BLaER1 (cell line): Measurements from ENCODE around the gene ZNF264.
"Not testable (repeated sequence)": the region's sequence is repeated elsewhere in the genome, so short reads cannot be mapped to it uniquely, and the experiment has no call there.

Experiments used
- H3K27ac ChIP-seq: shearing (Covaris generic); formaldehyde crosslinking; 2 replicates; pipeline ENCODE4 v1.8.1; 2022
- H3K27me3 ChIP-seq: shearing (Covaris generic); formaldehyde crosslinking; 2 replicates; pipeline ENCODE4 v1.8.1; 2022
- H3K36me3 ChIP-seq: shearing (Covaris generic); formaldehyde crosslinking; 2 replicates; pipeline ENCODE4 v1.8.1; 2022
- H3K4me1 ChIP-seq: shearing (Covaris generic); formaldehyde crosslinking; 2 replicates; pipeline ENCODE4 v1.8.1; 2022
- H3K4me2 ChIP-seq: shearing (Covaris generic); formaldehyde crosslinking; 2 replicates; pipeline ENCODE4 v1.8.1; 2022
- H3K4me3 ChIP-seq: shearing (Covaris generic); formaldehyde crosslinking; 2 replicates; pipeline ENCODE4 v1.8.1; 2022
- H3K9ac ChIP-seq: shearing (Covaris generic); formaldehyde crosslinking; 2 replicates; pipeline ENCODE4 v1.8.1; 2022
- H3K9me3 ChIP-seq: shearing (Covaris generic); formaldehyde crosslinking; 2 replicates; pipeline ENCODE4 v1.8.1; 2022
- H4K20me1 ChIP-seq: shearing (Covaris generic); formaldehyde crosslinking; 2 replicates; pipeline ENCODE4 v1.8.1; 2022
- Cebpa-rat ChIP-seq: shearing (Covaris generic); IDR thresholded peaks from 2 replicates; pipeline ENCODE4 v1.8.1; 2022

Gene ZNF264

GRCh38 chr19:57192993-57193392, 1.7 kb downstream of the ZNF264 start:
- Histone ChIP-seq H3K9me3 (peaks cover 45% of the 10 kb centered on the region), H4K20me1 (peaks cover 24% of the 10 kb centered on the region; the same call in 1 of the 2 replicates), H3K27me3 (no peaks in the 10 kb centered on the region), H3K4me1 (peaks cover 20% of the 10 kb centered on the region), H3K27ac (no peak overlapping the region), H3K36me3 (peaks cover 55% of the 10 kb centered on the region), H3K4me3 (peak overlapping the region; percentile 98; the same call in 1 of the 2 replicates), H3K4me2 (peak overlapping the region; percentile 93), H3K9ac (peak overlapping the region; percentile 92; the same call in 1 of the 2 replicates)
- no peak for TF ChIP-seq Cebpa-rat

DNA sequence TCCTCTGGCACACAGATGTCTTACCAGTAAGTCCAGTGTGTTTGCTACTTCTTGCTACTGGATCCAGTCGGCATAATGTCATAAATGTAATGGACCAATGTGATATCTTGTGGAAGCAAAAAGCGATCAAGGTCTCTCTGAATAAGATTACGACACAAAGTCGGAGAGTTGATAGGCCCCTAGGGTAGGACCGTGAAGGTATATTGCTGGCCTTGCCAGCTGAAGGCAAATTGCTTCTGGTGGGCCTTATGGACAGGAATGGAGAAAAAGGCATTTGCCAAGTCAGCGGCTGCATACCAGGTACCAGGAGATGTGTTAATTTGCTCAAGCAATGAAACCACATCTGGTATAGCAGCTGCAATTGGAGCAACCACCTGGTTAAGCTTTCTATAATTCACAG, 6.6 kb downstream of the ZNF264 start:
- not testable (repeated sequence) for H3K4me2 ChIP-seq, H3K4me3 ChIP-seq, H3K4me1 ChIP-seq, H3K27me3 ChIP-seq, H3K9ac ChIP-seq, H3K27ac ChIP-seq
- H4K20me1 ChIP-seq: peaks cover 44% of the 10 kb centered on the region
- H3K36me3 ChIP-seq: peaks cover 98% of the 10 kb centered on the region
- peaks cover 13% of the 10 kb centered on the region for H3K9me3 ChIP-seq

DNA sequence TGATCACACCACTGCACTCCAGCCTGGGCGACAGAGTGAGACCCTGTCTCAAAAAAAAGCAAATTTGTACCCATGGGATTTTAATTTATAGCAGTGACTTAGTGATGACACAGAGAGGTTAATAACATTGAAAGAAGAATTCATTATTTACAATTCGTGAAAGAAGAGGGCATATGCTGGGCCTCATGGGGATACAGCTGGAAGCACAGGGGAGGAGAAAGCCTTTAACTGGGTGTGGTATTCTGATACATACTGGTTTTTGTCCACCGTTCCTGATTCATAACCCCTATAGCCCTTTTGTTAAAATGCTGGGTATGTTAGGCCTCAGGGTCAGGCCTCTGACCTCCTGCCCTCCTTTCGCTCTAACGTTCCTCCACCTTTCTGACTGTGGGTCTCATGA, 10.9 kb downstream of the ZNF264 start:
- Histone ChIP-seq H3K36me3 (peaks cover 95% of the 10 kb centered on the region), H3K27me3 (no peaks in the 10 kb centered on the region), H3K9ac (no peak overlapping the region), H3K4me2 (no peak overlapping the region), H3K9me3 (no peaks in the 10 kb centered on the region), H4K20me1 (peaks cover 67% of the 10 kb centered on the region), H3K4me1 (no peaks in the 10 kb centered on the region), H3K27ac (no peak overlapping the region), H3K4me3 (no peak overlapping the region)
- no peak for TF ChIP-seq Cebpa-rat

DNA sequence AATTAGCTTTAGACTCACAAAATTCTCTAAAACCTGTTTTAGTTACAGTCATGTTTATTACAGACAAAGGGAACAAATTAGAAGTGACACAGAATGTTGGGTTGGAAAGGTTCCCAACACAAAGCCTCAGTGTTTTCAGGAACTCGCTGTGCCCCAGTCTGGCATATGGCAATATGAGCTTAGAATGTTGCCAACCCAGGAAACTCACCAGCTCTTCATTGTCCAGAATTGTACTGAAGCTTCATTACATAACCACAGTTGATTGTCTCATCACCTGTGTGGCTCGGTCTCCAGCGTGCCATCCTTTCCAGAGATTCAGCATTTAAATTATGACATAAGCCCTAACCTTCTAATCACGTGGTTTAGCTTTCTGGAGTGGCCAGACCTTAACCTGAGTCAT, 19.1 kb downstream of the ZNF264 start:
- no peaks in the 10 kb centered on the region for H3K9me3 ChIP-seq
- no peak for TF ChIP-seq Cebpa-rat
- H3K9ac ChIP-seq: no peak overlapping the region
- no peak overlapping the region for H3K4me2 ChIP-seq
- no peak overlapping the region for H3K4me3 ChIP-seq
- H3K27ac ChIP-seq: no peak overlapping the region
- H3K36me3 ChIP-seq: peaks cover 84% of the 10 kb centered on the region
- H3K4me1 ChIP-seq: no peaks in the 10 kb centered on the region
- peaks cover 84% of the 10 kb centered on the region for H4K20me1 ChIP-seq
- no peaks in the 10 kb centered on the region for H3K27me3 ChIP-seq

- Histone ChIP-seq H3K9me3 (no peaks in the 10 kb centered on the region), H3K27ac (no peak overlapping the region), H3K36me3 (peaks cover 84% of the 10 kb centered on the region), H3K4me1 (no peaks in the 10 kb centered on the region), H3K27me3 (no peaks in the 10 kb centered on the region), H3K9ac (no peak overlapping the region), H3K4me3 (no peak overlapping the region), H4K20me1 (peaks cover 90% of the 10 kb centered on the region), H3K4me2 (no peak overlapping the region)
- TF ChIP-seq Cebpa-rat: no peak
Measured at GRCh38 chr19:57212109-57212508, 20.8 kb downstream of the ZNF264 start.

DNA sequence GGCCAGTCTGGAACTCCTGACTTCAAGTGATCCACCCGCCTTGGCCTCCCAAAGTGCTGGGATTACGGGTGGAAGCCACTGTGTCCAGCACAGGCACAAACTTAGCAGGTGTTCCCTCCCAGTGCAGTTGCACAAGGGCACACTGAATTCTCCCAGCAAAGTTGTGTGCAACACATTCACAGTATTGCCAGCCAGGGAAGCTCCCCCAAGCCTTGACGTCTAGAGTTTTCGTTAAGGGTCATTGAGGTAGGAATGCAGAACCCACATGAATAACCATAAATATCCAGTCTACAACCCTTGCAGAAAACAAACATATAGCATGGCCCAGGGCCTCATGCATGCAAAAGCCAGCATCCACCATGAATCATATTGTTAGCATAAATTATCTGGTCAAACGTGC, 36.2 kb downstream of the ZNF264 start:
- Histone ChIP-seq H3K9ac (no peak overlapping the region), H3K36me3 (peaks cover 7% of the 10 kb centered on the region; the same call in 1 of the 2 replicates), H3K27me3 (peaks cover 22% of the 10 kb centered on the region), H3K4me2 (no peak overlapping the region), H3K27ac (no peak overlapping the region), H3K4me1 (peaks cover 16% of the 10 kb centered on the region), H3K4me3 (no peak overlapping the region), H3K9me3 (peaks cover 5% of the 10 kb centered on the region; the same call in 1 of the 2 replicates), H4K20me1 (peaks cover 98% of the 10 kb centered on the region)
- TF ChIP-seq Cebpa-rat: no peak

DNA sequence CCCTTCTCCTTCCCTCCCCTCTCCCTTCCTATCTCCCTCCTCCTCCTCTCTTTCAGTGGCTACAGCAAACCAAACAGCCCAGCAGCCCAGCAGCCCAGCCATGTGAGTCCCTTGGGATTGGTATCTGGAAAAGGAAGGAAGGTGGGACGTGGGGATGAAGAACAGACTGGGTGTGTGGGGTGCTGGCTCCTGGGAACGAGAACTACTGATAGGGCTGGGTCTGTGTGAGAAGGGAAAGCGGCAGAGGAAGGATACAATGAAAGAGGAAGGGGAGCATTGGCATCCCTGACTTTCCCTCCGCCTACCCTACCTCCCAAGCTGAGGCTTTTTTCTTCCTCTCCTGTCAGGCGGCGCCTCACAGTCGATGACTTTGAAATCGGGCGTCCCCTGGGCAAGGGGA, 40.4 kb downstream of the ZNF264 start:
- Histone ChIP-seq H4K20me1 (peaks cover 87% of the 10 kb centered on the region), H3K27ac (no peak overlapping the region), H3K9ac (no peak overlapping the region), H3K4me3 (no peak overlapping the region), H3K36me3 (no peaks in the 10 kb centered on the region), H3K4me2 (peak overlapping the region; percentile 84), H3K27me3 (peaks cover 43% of the 10 kb centered on the region), H3K9me3 (peaks cover 5% of the 10 kb centered on the region; the same call in 1 of the 2 replicates), H3K4me1 (peaks cover 38% of the 10 kb centered on the region)
- no peak for TF ChIP-seq Cebpa-rat

- no peaks in the 10 kb centered on the region for H3K36me3 ChIP-seq
- H3K4me3 ChIP-seq: 0 out of 2 replicates have a peak overlapping the region, but pooled peaks have one; percentile 1
- H3K4me2 ChIP-seq: peak overlapping the region; percentile 84
- H3K4me1 ChIP-seq: peaks cover 38% of the 10 kb centered on the region
- no peak overlapping the region for H3K9ac ChIP-seq
- H3K27ac ChIP-seq: no peak overlapping the region
- H3K27me3 ChIP-seq: peaks cover 43% of the 10 kb centered on the region
- TF ChIP-seq Cebpa-rat: 0 out of 2 replicates have a peak, but pooled peaks have one; percentile 13
- H4K20me1 ChIP-seq: peaks cover 72% of the 10 kb centered on the region
- H3K9me3 ChIP-seq: peaks cover 5% of the 10 kb centered on the region; the same call in 1 of the 2 replicates
Measured at GRCh38 chr19:57233207-57233606, 41.9 kb downstream of the ZNF264 start.

GRCh38 chr19:57239982-57240310, 48.6 kb downstream of the ZNF264 start:
- peaks cover 15% of the 10 kb centered on the region for H3K36me3 ChIP-seq
- H4K20me1 ChIP-seq: peaks cover 17% of the 10 kb centered on the region
- H3K27me3 ChIP-seq: peaks cover 13% of the 10 kb centered on the region
- H3K9me3 ChIP-seq: no peaks in the 10 kb centered on the region
- TF ChIP-seq Cebpa-rat: no peak
- peaks cover 24% of the 10 kb centered on the region for H3K4me1 ChIP-seq
- H3K4me3 ChIP-seq: peak overlapping the region; percentile 89
- H3K27ac ChIP-seq: peak overlapping the region; percentile 80
- peak overlapping the region; percentile 82 for H3K4me2 ChIP-seq
- peak overlapping the region; percentile 88; the same call in 1 of the 2 replicates for H3K9ac ChIP-seq

DNA sequence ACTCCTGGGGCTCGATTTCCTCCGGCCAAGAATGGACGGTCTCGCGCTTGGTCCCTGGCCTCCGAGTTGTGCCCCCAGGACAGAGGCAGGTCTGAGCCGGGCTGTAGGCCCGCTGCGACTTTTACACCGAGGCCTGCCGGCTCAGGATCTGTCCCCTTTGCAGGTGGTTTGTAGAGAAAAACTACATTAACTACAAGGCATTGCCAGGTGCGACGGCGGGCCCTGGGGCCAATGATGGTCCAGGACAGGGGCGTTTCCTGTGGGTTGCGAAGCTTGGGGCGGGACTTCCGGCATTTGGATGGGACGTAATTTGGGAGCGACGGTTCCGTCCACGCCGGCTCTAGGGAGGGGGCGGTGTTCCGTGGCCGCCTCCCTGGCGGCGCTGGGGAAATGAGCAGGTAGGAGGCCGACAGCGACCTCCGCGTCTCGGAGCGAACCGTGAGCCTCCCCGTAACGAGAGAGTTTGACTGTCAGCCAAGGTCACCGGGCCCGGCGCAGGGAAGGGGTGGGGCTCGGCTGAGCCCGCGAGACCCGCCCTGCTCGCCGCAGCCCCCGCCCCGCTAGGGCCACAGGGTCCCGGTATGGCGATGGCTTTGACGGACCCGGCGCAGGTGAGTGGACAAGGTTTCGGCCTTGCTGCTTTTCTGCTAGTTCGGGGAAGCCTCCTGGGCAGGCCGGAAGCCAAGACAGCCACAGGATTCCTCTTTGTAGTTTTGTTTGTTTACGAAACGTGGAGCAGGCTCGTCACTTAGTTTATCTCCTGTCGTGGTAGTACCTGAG, 49.2 kb downstream of the ZNF264 start, which contains the start of gene ZNF805:
Gene ZNF805 (plus strand): TSS at position 322 of the 780 bp plus-strand sequence. CDS start 260 bp downstream, at position 582.
- Histone ChIP-seq H3K9me3 (no peaks in the 10 kb centered on the region), H3K27ac (peak within 1 kb of the TSS; percentile 80), H3K9ac (peak within 1 kb of the TSS; percentile 88), H4K20me1 (peaks cover 15% of the 10 kb centered on the region), H3K27me3 (peaks cover 7% of the 10 kb centered on the region), H3K4me2 (peak within 1 kb of the TSS; percentile 82), H3K4me3 (peak within 1 kb of the TSS; percentile 89), H3K36me3 (peaks cover 18% of the 10 kb centered on the region), H3K4me1 (peaks cover 24% of the 10 kb centered on the region)
- TF ChIP-seq Cebpa-rat: no peak
